GM23338 (cell line): ENCODE data around the gene KLHL17. TPM values are rescaled to one million over a fixed set of nuclear protein-coding genes. Genes with fewer than 3 reads are reported as not detected.

Experiments
- ATAC-seq: fragments of 200-7000 bp; cut with Tn5 transposase; 3 replicates; pipeline ENCODE4 v1.9.1; 2020
- DNase-seq: peaks from one replicate; pipeline ENCODE4 v3.0.0-alpha.2; 2015; ENCODE audit warnings: low spot score
- H2AFZ ChIP-seq: fragments of 200-600 bp; sonication (generic); 2 replicates; pipeline ENCODE4 v1.8.0; 2016; ENCODE audit warnings: antibody characterized with exemption, mild to moderate bottlenecking, moderate library complexity
- H3F3A ChIP-seq: fragments of 200-600 bp; sonication (generic); replicated peaks from 2 replicates; pipeline ENCODE4 v1.8.0; 2017; ENCODE audit warnings: antibody characterized with exemption, mixed run types, low read depth
- H3K27ac ChIP-seq: fragments of 200-600 bp; sonication (generic); 2 replicates; pipeline ENCODE4 v1.6.1; 2016; ENCODE audit warnings: low read depth
- H3K27me3 ChIP-seq: fragments of 200-600 bp; sonication (generic); 2 replicates; pipeline ENCODE4 v1.8.0; 2016; ENCODE audit warnings: mild to moderate bottlenecking, mixed run types, moderate library complexity; ENCODE audit not compliant: insufficient read depth
- H3K36me3 ChIP-seq: fragments of 200-600 bp; sonication (generic); 2 replicates; pipeline ENCODE4 v1.8.0; 2016; ENCODE audit warnings: mild to moderate bottlenecking; ENCODE audit not compliant: insufficient read depth
- H3K4me1 ChIP-seq: fragments of 200-600 bp; sonication (generic); 2 replicates; pipeline ENCODE4 v1.8.0; 2016; ENCODE audit warnings: mild to moderate bottlenecking, moderate library complexity; ENCODE audit not compliant: insufficient read depth
- H3K4me2 ChIP-seq: fragments of 200-600 bp; sonication (generic); 2 replicates; pipeline ENCODE4 v1.7.1; 2017; ENCODE audit warnings: mixed run types
- H3K4me3 ChIP-seq: fragments of 200-600 bp; sonication (generic); 2 replicates; pipeline ENCODE4 v1.6.1; 2016; ENCODE audit warnings: mixed run types
- H3K79me2 ChIP-seq: fragments of 200-600 bp; sonication (generic); replicated peaks from 2 replicates; pipeline ENCODE4 v1.8.0; 2017; ENCODE audit warnings: mild to moderate bottlenecking; ENCODE audit not compliant: insufficient read depth
- H3K9me2 ChIP-seq: fragments of 200-600 bp; sonication (generic); 2 replicates; pipeline ENCODE4 v1.8.0; 2017; ENCODE audit not compliant: insufficient read depth
- H4K20me1 ChIP-seq: fragments of 200-600 bp; sonication (generic); replicated peaks from 2 replicates; pipeline ENCODE4 v1.8.0; 2017; ENCODE audit warnings: mild to moderate bottlenecking; ENCODE audit not compliant: insufficient read depth
- H3K27ac Mint-ChIP-seq: 2 replicates; pipeline ENCODE4 v1.8.0; 2020; ENCODE audit warnings: inconsistent platforms, mild to moderate bottlenecking, moderate library complexity, mixed read lengths
- H3K27me3 Mint-ChIP-seq: 3 replicates; pipeline ENCODE4 v1.8.0; 2022; ENCODE audit warnings: low read depth, mild to moderate bottlenecking, moderate library complexity, mixed read lengths, inconsistent platforms; ENCODE audit not compliant: insufficient read depth, poor library complexity
- H3K36me3 Mint-ChIP-seq: 3 replicates; pipeline ENCODE4 v1.8.0; 2021; ENCODE audit warnings: low read depth, mild to moderate bottlenecking, inconsistent platforms, moderate library complexity, mixed read lengths
- H3K4me1 Mint-ChIP-seq: 3 replicates; pipeline ENCODE4 v1.8.0; 2020; ENCODE audit warnings: mild to moderate bottlenecking, inconsistent platforms, mixed read lengths
- H3K4me3 Mint-ChIP-seq: 3 replicates; pipeline ENCODE4 v1.8.0; 2021; ENCODE audit warnings: moderate library complexity, mild to moderate bottlenecking, inconsistent platforms, mixed read lengths
- H3K9me3 Mint-ChIP-seq: 3 replicates; pipeline ENCODE4 v1.8.0; 2020; ENCODE audit warnings: moderate library complexity, mild to moderate bottlenecking, inconsistent platforms, mixed read lengths
- CREB1 ChIP-seq: fragments of 250-450 bp; sonication (Bioruptor Pico); IDR thresholded peaks from 2 replicates; pipeline ENCODE4 v1.5.0; 2020; ENCODE audit warnings: low read depth, mild to moderate bottlenecking, moderate library complexity
- JUNB ChIP-seq: IDR thresholded peaks from one replicate; pipeline ENCODE4 v1.6.1; 2016; ENCODE audit warnings: antibody characterized with exemption; ENCODE audit not compliant: unreplicated experiment
- NANOG ChIP-seq: IDR thresholded peaks from 2 replicates; pipeline ENCODE4 v1.6.1; 2016; ENCODE audit warnings: antibody characterized with exemption, borderline replicate concordance
- POLR2AphosphoS5 ChIP-seq: IDR thresholded peaks from 2 replicates; pipeline ENCODE4 v1.6.1; 2016; ENCODE audit warnings: antibody characterized with exemption, low read depth
- REST ChIP-seq: IDR thresholded peaks from one replicate; pipeline ENCODE4 v1.6.1; 2018; ENCODE audit warnings: antibody characterized with exemption; ENCODE audit not compliant: unreplicated experiment
- ZNF114 ChIP-seq: fragments of 250-450 bp; sonication (Bioruptor Pico); IDR thresholded peaks from 2 replicates; pipeline ENCODE4 v1.5.0; 2020; ENCODE audit warnings: mild to moderate bottlenecking, moderate library complexity
- polyA plus RNA-seq: library from polyadenylated mRNA; unstranded; fragments of >200 nt; fragmentation: Nextera tagmentation; extraction: Ambion mirVana; gene quantifications from 2 replicates; pipeline ENCODE4 v1.2.1, GENCODE V29; 2016
- total RNA-seq: library from RNA; depleted of rRNA; stranded (reverse); fragments of >200 nt; shearing (Covaris generic); gene quantifications from 2 replicates; pipeline ENCODE4 v1.2.3, GENCODE V29; 2014
- TF ChIP-seq, protein P1 (sequence below): fragments of 250-450 bp; sonication (Bioruptor Pico); IDR thresholded peaks from 2 replicates; pipeline ENCODE4 v1.5.0; 2020; ENCODE audit warnings: mild to moderate bottlenecking, moderate library complexity
- TF ChIP-seq, protein P2 (sequence below): IDR thresholded peaks from 2 replicates; pipeline ENCODE4 v1.6.1; 2016; ENCODE audit warnings: antibody characterized with exemption

KLHL17 gene
- total and polyA plus RNA-seq, 2 experiments from 2014 or later, result 16.5 to 37.1 TPM

DNA sequence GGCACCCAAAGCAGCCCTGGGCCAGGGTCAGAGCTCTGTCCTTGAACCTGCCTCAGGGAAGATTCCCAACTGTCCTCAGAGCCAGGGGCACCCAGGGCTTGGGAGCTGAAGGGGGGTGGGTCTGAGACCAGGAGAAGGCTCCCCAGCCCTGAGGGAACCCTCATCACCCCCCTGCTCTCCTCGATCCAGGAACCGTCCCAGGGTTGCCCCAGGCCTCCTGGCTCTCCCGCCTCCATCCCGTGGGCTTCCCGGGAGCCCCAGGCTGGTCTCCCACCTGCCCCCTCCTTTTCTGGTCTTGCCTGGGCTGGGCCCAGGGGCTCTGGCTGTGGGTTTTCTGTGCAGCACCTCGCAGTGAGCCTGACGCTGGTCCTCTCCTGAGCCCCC, 43.3 kb upstream of the KLHL17 start:
- Histone ChIP-seq H3K27ac (no peak overlapping the region), H3K36me3 (no peaks in the 10 kb centered on the region), H4K20me1 (no peaks in the 10 kb centered on the region), H3F3A (no peaks in the 10 kb centered on the region), H2AFZ (no peak overlapping the region), H3K4me1 (peaks cover 6% of the 10 kb centered on the region; the same call in 1 of the 2 replicates), H3K27me3 (peaks cover 79% of the 10 kb centered on the region), H3K9me2 (no peaks in the 10 kb centered on the region), H3K4me3 (no peak overlapping the region), H3K4me2 (no peak overlapping the region), H3K79me2 (no peaks in the 10 kb centered on the region)
- peaks cover 4% of the 10 kb centered on the region; the same call in 1 of the 3 replicates for H3K9me3 Mint-ChIP-seq
- H3K4me3 Mint-ChIP-seq, result no peak overlapping the region
- no peaks in the 10 kb centered on the region for H3K36me3 Mint-ChIP-seq
- no peak for DNase-seq
- peaks cover 61% of the 10 kb centered on the region for H3K27me3 Mint-ChIP-seq
- no peak for ATAC-seq
- no peak overlapping the region for H3K27ac Mint-ChIP-seq
- peaks cover 19% of the 10 kb centered on the region; the same call in 2 of the 3 replicates for H3K4me1 Mint-ChIP-seq
- TF ChIP-seq NANOG (no peak), ZNF114 (no peak), CREB1 (CRISPR knock-in tag) (no peak), JUNB (no peak), POLR2AphosphoS5 (no peak), REST (no peak)
- TF ChIP-seq, protein P1, sequence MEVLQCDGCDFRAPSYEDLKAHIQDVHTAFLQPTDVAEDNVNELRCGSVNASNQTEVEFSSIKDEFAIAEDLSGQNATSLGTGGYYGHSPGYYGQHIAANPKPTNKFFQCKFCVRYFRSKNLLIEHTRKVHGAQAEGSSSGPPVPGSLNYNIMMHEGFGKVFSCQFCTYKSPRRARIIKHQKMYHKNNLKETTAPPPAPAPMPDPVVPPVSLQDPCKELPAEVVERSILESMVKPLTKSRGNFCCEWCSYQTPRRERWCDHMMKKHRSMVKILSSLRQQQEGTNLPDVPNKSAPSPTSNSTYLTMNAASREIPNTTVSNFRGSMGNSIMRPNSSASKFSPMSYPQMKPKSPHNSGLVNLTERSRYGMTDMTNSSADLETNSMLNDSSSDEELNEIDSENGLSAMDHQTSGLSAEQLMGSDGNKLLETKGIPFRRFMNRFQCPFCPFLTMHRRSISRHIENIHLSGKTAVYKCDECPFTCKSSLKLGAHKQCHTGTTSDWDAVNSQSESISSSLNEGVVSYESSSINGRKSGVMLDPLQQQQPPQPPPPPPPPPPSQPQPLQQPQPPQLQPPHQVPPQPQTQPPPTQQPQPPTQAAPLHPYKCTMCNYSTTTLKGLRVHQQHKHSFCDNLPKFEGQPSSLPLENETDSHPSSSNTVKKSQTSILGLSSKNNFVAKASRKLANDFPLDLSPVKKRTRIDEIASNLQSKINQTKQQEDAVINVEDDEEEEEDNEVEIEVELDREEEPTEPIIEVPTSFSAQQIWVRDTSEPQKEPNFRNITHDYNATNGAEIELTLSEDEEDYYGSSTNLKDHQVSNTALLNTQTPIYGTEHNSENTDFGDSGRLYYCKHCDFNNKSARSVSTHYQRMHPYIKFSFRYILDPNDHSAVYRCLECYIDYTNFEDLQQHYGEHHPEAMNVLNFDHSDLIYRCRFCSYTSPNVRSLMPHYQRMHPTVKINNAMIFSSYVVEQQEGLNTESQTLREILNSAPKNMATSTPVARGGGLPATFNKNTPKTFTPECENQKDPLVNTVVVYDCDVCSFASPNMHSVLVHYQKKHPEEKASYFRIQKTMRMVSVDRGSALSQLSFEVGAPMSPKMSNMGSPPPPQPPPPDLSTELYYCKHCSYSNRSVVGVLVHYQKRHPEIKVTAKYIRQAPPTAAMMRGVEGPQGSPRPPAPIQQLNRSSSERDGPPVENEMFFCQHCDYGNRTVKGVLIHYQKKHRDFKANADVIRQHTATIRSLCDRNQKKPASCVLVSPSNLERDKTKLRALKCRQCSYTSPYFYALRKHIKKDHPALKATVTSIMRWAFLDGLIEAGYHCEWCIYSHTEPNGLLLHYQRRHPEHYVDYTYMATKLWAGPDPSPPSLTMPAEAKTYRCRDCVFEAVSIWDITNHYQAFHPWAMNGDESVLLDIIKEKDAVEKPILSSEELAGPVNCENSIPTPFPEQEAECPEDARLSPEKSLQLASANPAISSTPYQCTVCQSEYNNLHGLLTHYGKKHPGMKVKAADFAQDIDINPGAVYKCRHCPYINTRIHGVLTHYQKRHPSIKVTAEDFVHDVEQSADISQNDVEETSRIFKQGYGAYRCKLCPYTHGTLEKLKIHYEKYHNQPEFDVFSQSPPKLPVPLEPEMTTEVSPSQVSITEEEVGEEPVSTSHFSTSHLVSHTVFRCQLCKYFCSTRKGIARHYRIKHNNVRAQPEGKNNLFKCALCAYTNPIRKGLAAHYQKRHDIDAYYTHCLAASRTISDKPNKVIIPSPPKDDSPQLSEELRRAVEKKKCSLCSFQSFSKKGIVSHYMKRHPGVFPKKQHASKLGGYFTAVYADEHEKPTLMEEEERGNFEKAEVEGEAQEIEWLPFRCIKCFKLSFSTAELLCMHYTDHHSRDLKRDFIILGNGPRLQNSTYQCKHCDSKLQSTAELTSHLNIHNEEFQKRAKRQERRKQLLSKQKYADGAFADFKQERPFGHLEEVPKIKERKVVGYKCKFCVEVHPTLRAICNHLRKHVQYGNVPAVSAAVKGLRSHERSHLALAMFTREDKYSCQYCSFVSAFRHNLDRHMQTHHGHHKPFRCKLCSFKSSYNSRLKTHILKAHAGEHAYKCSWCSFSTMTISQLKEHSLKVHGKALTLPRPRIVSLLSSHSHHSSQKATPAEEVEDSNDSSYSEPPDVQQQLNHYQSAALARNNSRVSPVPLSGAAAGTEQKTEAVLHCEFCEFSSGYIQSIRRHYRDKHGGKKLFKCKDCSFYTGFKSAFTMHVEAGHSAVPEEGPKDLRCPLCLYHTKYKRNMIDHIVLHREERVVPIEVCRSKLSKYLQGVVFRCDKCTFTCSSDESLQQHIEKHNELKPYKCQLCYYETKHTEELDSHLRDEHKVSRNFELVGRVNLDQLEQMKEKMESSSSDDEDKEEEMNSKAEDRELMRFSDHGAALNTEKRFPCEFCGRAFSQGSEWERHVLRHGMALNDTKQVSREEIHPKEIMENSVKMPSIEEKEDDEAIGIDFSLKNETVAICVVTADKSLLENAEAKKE (CRISPR knock-in tag), result no peak
- TF ChIP-seq, protein P2, sequence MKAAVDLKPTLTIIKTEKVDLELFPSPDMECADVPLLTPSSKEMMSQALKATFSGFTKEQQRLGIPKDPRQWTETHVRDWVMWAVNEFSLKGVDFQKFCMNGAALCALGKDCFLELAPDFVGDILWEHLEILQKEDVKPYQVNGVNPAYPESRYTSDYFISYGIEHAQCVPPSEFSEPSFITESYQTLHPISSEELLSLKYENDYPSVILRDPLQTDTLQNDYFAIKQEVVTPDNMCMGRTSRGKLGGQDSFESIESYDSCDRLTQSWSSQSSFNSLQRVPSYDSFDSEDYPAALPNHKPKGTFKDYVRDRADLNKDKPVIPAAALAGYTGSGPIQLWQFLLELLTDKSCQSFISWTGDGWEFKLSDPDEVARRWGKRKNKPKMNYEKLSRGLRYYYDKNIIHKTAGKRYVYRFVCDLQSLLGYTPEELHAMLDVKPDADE, result no peak
